Prostate gland (tissue), 2 donors: ENCODE data around the gene CDH11. TPM values are rescaled to one million over a fixed set of nuclear protein-coding genes. Genes with fewer than 3 reads are reported as not detected.

ENCODE experiments used
- DNase-seq: peaks from one replicate; pipeline ENCODE4 v3.0.0-alpha.2; 2019; ENCODE audit warnings: low spot score
- H3K27ac ChIP-seq, 2 donors: fragments of 200-600 bp; sonication (generic); 2 replicates each; pipeline ENCODE4 v1.5.1; 2017 to 2019
- H3K27me3 ChIP-seq: fragments of 200-600 bp; sonication (generic); replicated peaks from 2 replicates; pipeline ENCODE4 v1.5.1; 2019; ENCODE audit not compliant: insufficient read depth
- H3K36me3 ChIP-seq, 2 donors: fragments of 200-600 bp; sonication (generic); 1 replicate in 1 of 2; 2 replicates in 1 of 2; pipeline versions ENCODE4 v1.5.1 to v1.8.1; 2017 to 2019
- H3K4me1 ChIP-seq: fragments of 200-600 bp; sonication (generic); replicated peaks from 2 replicates; pipeline ENCODE4 v1.5.1; 2019
- H3K4me3 ChIP-seq, 2 donors: fragments of 200-600 bp; sonication (generic); 2 replicates each; pipeline ENCODE4 v1.5.1; 2017 to 2019
- H3K9me3 ChIP-seq: fragments of 200-600 bp; sonication (generic); 2 replicates; pipeline ENCODE4 v1.5.1; 2017
- POLR2A ChIP-seq: fragments of 450-650 bp; IDR thresholded peaks from one replicate; pipeline ENCODE4 v1.6.1; 2016; ENCODE audit warnings: antibody characterized with exemption, mild to moderate bottlenecking
- POLR2AphosphoS5 ChIP-seq: sonication (generic); formaldehyde crosslinking; IDR thresholded peaks from one replicate; pipeline ENCODE4 v1.6.1; 2017; ENCODE audit warnings: antibody characterized with exemption
- WGBS: methylation state at CpG from one replicate; pipeline ENCODE4 v1.1.5; 2018; 5-methylcytosine and 5-hydroxymethylcytosine counted together
- intact Hi-C: fragments of 100-400 bp; cut with DNase I; formaldehyde crosslinking; loops from one replicate; pipeline ENCODE4 v1.14.2; 2022
- total RNA-seq, 2 donors: library from RNA; depleted of rRNA; stranded (reverse); fragments of >200 nt; gene quantifications; one replicate each; pipeline ENCODE4 v1.1.0, GENCODE V29; 2016
- TF ChIP-seq, protein P1 (sequence below), 4 experiments: fragments of 200-600 bp in 2 of 4; fragments of 450-650 bp in 2 of 4; sonication (generic) in 2 of 4; IDR thresholded peaks; 1 replicate in 3 of 4; 2 replicates in 1 of 4; pipeline ENCODE4 v1.5.1; 2016 to 2019; ENCODE audit warnings: antibody characterized with exemption in 4 of 4, mild to moderate bottlenecking in 2 of 4, moderate library complexity in 2 of 4

The CDH11 gene
- total RNA-seq, 2 donors from 2014 or later = 24.2 to 70.5 TPM

- H3K4me1 ChIP-seq = no peaks in the 10 kb centered on the region
- no peak overlapping the region for H3K27ac ChIP-seq
- H3K4me3 ChIP-seq = no peak overlapping the region
- 65% methylated on average over 1 of the region's 1 CpG for WGBS
- no peak for DNase-seq
- no peaks in the 10 kb centered on the region for H3K9me3 ChIP-seq
- TF ChIP-seq POLR2A (no peak), POLR2AphosphoS5 (no peak)
- TF ChIP-seq, protein P1, sequence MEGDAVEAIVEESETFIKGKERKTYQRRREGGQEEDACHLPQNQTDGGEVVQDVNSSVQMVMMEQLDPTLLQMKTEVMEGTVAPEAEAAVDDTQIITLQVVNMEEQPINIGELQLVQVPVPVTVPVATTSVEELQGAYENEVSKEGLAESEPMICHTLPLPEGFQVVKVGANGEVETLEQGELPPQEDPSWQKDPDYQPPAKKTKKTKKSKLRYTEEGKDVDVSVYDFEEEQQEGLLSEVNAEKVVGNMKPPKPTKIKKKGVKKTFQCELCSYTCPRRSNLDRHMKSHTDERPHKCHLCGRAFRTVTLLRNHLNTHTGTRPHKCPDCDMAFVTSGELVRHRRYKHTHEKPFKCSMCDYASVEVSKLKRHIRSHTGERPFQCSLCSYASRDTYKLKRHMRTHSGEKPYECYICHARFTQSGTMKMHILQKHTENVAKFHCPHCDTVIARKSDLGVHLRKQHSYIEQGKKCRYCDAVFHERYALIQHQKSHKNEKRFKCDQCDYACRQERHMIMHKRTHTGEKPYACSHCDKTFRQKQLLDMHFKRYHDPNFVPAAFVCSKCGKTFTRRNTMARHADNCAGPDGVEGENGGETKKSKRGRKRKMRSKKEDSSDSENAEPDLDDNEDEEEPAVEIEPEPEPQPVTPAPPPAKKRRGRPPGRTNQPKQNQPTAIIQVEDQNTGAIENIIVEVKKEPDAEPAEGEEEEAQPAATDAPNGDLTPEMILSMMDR (IDR thresholded peaks at IDR 0.05) = no peak
- no peaks in the 10 kb centered on the region for H3K27me3 ChIP-seq
- no peaks in the 10 kb centered on the region for H3K36me3 ChIP-seq
- intact Hi-C loops = no loop called here
These were observed 27.9 kb downstream of the CDH11 start for GRCh38 chr16:65094009-65094408.

DNA sequence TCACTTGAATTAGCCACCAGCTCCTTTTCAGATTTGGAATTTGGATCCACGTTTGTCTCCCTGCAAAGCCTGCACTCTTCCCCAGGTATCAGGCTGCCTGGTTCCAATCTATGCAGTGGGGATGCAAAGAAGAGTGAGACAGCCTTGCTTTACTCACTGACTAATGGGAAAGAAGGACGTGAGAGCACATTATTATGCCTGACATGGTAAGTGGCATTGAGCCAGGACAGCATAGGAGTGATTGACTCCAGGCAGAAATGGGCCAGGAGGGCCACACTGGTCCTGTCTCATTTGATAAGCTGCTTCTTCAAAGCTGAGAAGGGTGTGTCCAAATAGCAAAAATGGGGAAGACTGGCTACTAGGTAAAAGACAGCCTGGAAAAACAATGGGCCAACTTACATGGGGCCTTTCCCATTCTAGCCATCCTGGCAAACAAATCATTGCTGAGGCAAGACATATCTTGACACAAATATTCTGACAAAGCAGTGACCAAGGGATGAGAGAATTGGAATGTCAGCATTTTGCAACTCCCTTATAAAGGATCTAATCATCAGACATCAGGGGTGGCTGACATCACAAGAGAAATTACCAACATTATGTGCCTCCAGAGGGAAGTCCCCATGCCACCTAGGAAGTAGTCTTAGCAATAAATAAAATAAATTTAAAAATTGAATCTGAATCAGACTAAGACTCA lies 38.6 kb downstream of the CDH11 start:
- Histone ChIP-seq H3K27me3 (no peaks in the 10 kb centered on the region), H3K27ac (no peak overlapping the region), H3K4me3 (no peak overlapping the region), H3K9me3 (no peaks in the 10 kb centered on the region), H3K36me3 (no peaks in the 10 kb centered on the region), H3K4me1 (no peaks in the 10 kb centered on the region)
- intact Hi-C loops = no loop called here
- no peak for TF ChIP-seq POLR2AphosphoS5
- TF ChIP-seq, protein P1 (IDR thresholded peaks at IDR 0.05) = no peak
- TF ChIP-seq POLR2A = no peak
- DNase-seq = no peak
- WGBS = 53% methylated on average over 2 of the region's 2 CpGs

- Histone ChIP-seq H3K27ac (no peak overlapping the region), H3K9me3 (no peaks in the 10 kb centered on the region), H3K4me1 (no peaks in the 10 kb centered on the region), H3K4me3 (no peak overlapping the region), H3K36me3 (no peaks in the 10 kb centered on the region), H3K27me3 (no peaks in the 10 kb centered on the region)
- intact Hi-C loops = no loop called here
- TF ChIP-seq POLR2AphosphoS5 (no peak), POLR2A (no peak)
- TF ChIP-seq, protein P1 (IDR thresholded peaks at IDR 0.05) = no peak
- WGBS = 91% methylated on average over 2 of the region's 2 CpGs
- no peak for DNase-seq
These were observed 42.3 kb downstream of the CDH11 start for GRCh38 chr16:65079549-65079948.

DNA sequence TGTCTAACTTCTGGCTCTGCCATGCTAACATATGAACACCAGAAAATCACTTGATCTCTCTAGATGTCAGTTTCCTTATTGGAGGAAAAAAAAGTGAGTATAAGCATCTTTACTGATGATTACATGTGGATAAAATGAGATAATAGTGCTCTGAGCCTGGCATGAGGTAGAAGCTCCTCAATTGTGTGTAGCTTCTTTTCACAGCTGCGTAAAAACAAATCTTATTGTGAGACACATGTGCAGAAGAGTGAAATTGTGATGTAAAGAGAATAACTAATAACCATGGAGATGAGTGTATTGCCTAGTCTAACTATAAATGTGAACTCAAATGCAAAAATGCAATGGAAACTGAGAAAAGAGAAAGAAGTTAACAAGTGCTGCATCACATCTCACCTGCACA lies 44.7 kb downstream of the CDH11 start:
- Histone ChIP-seq H3K9me3 (no peaks in the 10 kb centered on the region), H3K27ac (no peak overlapping the region), H3K4me3 (no peak overlapping the region), H3K27me3 (no peaks in the 10 kb centered on the region), H3K36me3 (no peaks in the 10 kb centered on the region), H3K4me1 (no peaks in the 10 kb centered on the region)
- intact Hi-C loops = no loop called here
- DNase-seq = no peak
- TF ChIP-seq POLR2AphosphoS5 = no peak
- TF ChIP-seq, protein P1 (IDR thresholded peaks at IDR 0.05) = no peak
- TF ChIP-seq POLR2A = no peak
- whole genome bisulfite sequencing = 95% methylated on average over 1 of the region's 1 CpG

- no peaks in the 10 kb centered on the region for H3K36me3 ChIP-seq
These were observed 46.0 kb downstream of the CDH11 start for GRCh38 chr16:65075877-65076276.

More at GRCh38 chr16:65075877-65076276, 46.0 kb downstream of the CDH11 start:
- H3K4me1 ChIP-seq = no peaks in the 10 kb centered on the region
- intact Hi-C loops = no loop called here
- no peaks in the 10 kb centered on the region for H3K27me3 ChIP-seq
- H3K9me3 ChIP-seq = no peaks in the 10 kb centered on the region
- WGBS = 69% methylated on average over 2 of the region's 2 CpGs
- no peak for DNase-seq
- H3K4me3 ChIP-seq = no peak overlapping the region
- H3K27ac ChIP-seq = no peak overlapping the region
- TF ChIP-seq POLR2AphosphoS5 (no peak), POLR2A (no peak)
- TF ChIP-seq, protein P1 (IDR thresholded peaks at IDR 0.05) = no peak
